ENCODE measurements around the gene ZBTB5.
"Not testable (repeated sequence)": the region's sequence is repeated elsewhere in the genome, so short reads cannot be mapped to it uniquely, and the experiment has no call there.

Gene ZBTB5

GRCh38 chr9:37430841-37431597, 34.2 kb downstream of the ZBTB5 start:
- H3K4me3 ChIP-seq (ENCODE audit: low read depth, low read length): no peak overlapping the region
- TF ChIP-seq CTCF (IDR thresholded peaks at IDR 0.05; ENCODE audit: insufficient read depth, low read depth, low read length, missing control alignments): no peak
- no peak for DNase-seq (ENCODE audit: low read depth)

- DNase-seq (ENCODE audit: low read depth): no peak
- H3K4me3 ChIP-seq (ENCODE audit: low read depth, low read length): no peak overlapping the region
- TF ChIP-seq CTCF (IDR thresholded peaks at IDR 0.05; ENCODE audit: insufficient read depth, low read depth, low read length, missing control alignments): no peak
These were observed 35.6 kb downstream of the ZBTB5 start for GRCh38 chr9:37429441-37430285.

- no peak overlapping the region for H3K4me3 ChIP-seq (ENCODE audit: low read depth, low read length)
- DNase-seq (ENCODE audit: low read depth): no peak
- TF ChIP-seq CTCF (IDR thresholded peaks at IDR 0.05; ENCODE audit: insufficient read depth, low read depth, low read length, missing control alignments): no peak
These were observed 36.9 kb downstream of the ZBTB5 start for GRCh38 chr9:37428345-37428744.

- H3K4me3 ChIP-seq (ENCODE audit: low read depth, low read length): no peak overlapping the region
- TF ChIP-seq CTCF (IDR thresholded peaks at IDR 0.05; ENCODE audit: insufficient read depth, low read depth, low read length, missing control alignments): no peak
- no peak for DNase-seq (ENCODE audit: low read depth)
These were observed 38.4 kb downstream of the ZBTB5 start for GRCh38 chr9:37426846-37427245.

- not testable (repeated sequence) for H3K4me3 ChIP-seq (ENCODE audit: low read depth, low read length); DNase-seq (ENCODE audit: low read depth)
These were observed 38.8 kb downstream of the ZBTB5 start for GRCh38 chr9:37426431-37426830.

- H3K4me3 ChIP-seq (ENCODE audit: low read depth, low read length): no peak overlapping the region
These were observed 39.9 kb downstream of the ZBTB5 start for GRCh38 chr9:37425298-37425752.

More at GRCh38 chr9:37425298-37425752, 39.9 kb downstream of the ZBTB5 start:
- no peak for TF ChIP-seq CTCF (IDR thresholded peaks at IDR 0.05; ENCODE audit: insufficient read depth, low read depth, low read length, missing control alignments)
- DNase-seq (ENCODE audit: low read depth): no peak
